Endothelial cell (in vitro differentiated cells): ENCODE measurements around the gene TET1. TPM values are rescaled to one million over a fixed set of nuclear protein-coding genes. Genes with fewer than 3 reads are reported as not detected.

Experiments used
- DNase-seq: peaks from one replicate; pipeline ENCODE4 v3.0.0; 2021; ENCODE audit warnings: low spot score
- H3K27ac Mint-ChIP-seq: one replicate; pipeline ENCODE4 v1.8.0; 2021; ENCODE audit warnings: mixed read lengths, inconsistent platforms; ENCODE audit not compliant: unreplicated experiment
- H3K27me3 Mint-ChIP-seq: one replicate; pipeline ENCODE4 v1.8.0; 2021; ENCODE audit warnings: mild to moderate bottlenecking, moderate library complexity, mixed read lengths, inconsistent platforms; ENCODE audit not compliant: unreplicated experiment
- H3K36me3 Mint-ChIP-seq: one replicate; pipeline ENCODE4 v1.8.0; 2021; ENCODE audit warnings: mild to moderate bottlenecking, low read depth, mixed read lengths, inconsistent platforms; ENCODE audit not compliant: unreplicated experiment
- H3K4me1 Mint-ChIP-seq: one replicate; pipeline ENCODE4 v1.8.0; 2021; ENCODE audit warnings: mild to moderate bottlenecking, mixed read lengths, inconsistent platforms; ENCODE audit not compliant: unreplicated experiment
- H3K4me3 Mint-ChIP-seq: one replicate; pipeline ENCODE4 v1.8.0; 2021; ENCODE audit warnings: mild to moderate bottlenecking, mixed read lengths, inconsistent platforms; ENCODE audit not compliant: unreplicated experiment
- H3K9me3 Mint-ChIP-seq: one replicate; pipeline ENCODE4 v1.8.0; 2021; ENCODE audit warnings: mixed read lengths, inconsistent platforms; ENCODE audit not compliant: unreplicated experiment
- CTCF ChIP-seq: fragments of 200-600 bp; sonication (generic); IDR thresholded peaks from one replicate; pipeline ENCODE4 v1.5.0; 2021; ENCODE audit warnings: antibody characterized with exemption; ENCODE audit not compliant: unreplicated experiment
- total RNA-seq: library from RNA; stranded (reverse); fragmentation: NEBNext Ultra II Directional; extraction: Animal tissue kit (Norgen Biotek cat#: 25700); gene quantifications from one replicate; pipeline ENCODE4 v1.2.1, GENCODE V29; 2021; ENCODE audit not compliant: unreplicated experiment

The TET1 gene
- total RNA-seq, 1 donor from 2014 or later, result 20.3 TPM

DNA sequence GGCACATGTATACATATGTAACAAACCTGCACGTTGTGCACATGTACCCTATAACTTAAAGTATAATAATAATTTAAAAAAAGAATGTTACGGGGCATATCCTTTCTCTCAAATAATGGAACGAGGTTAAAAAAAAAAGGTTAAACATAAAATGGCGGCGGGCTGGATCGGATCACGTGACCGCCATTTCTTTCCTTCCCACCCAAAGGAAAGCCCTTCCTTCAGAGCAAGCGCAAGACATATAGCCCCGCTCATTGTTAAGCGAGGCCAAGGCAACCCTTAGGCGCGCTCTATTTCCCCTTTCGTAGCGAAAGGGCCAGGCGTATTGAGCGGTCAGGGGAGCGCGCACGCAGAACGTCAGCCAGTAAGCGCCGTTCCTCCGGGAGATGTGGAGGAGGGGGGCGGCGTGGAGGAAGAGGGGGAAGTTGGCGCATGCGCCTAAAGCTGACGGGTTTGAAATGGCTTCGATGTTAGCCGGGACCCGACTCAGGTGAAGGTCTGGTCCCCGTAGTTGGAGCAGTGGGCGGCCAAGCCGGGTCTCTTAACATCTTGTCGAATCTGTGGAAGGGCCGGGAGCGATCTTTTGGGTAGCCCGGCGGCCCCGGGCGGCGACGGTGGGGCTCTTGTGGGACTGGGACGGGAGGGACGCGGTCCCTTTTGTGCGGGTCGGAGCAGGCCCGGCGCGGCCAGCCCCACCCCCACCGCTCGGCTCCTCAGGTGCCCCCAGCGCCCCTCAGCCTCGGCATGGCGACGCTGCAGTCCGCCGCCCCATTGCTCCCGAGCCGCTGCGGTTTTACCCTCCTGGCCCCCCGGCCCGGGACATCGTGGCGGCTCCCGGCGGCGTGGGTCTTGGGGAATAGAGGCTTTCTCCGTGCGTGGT, 160.9 kb downstream of the TET1 start, which contains the start of gene CCAR1:
Gene CCAR1, plus strand, starts transcription at position 447 of the 880 bp plus-strand sequence. CDS start 1,266 bp downstream, outside the sequence.
- H3K36me3 Mint-ChIP-seq, result peaks cover 12% of the 10 kb centered on the region
- no peaks in the 10 kb centered on the region for H3K9me3 Mint-ChIP-seq
- peak within 1 kb of the TSS; percentile 87 for H3K4me3 Mint-ChIP-seq
- DNase-seq, result peak; percentile 95
- peak within 1 kb of the TSS; percentile 96 for H3K27ac Mint-ChIP-seq
- H3K4me1 Mint-ChIP-seq, result peaks cover 6% of the 10 kb centered on the region
- peaks cover 5% of the 10 kb centered on the region for H3K27me3 Mint-ChIP-seq
- TF ChIP-seq CTCF, result no peak

GRCh38 chr10:68721673-68722335, 161.7 kb downstream of the TET1 start:
- peak overlapping the region; percentile 87 for H3K4me3 Mint-ChIP-seq
- no peak for TF ChIP-seq CTCF
- peaks cover 6% of the 10 kb centered on the region for H3K4me1 Mint-ChIP-seq
- H3K36me3 Mint-ChIP-seq, result peaks cover 16% of the 10 kb centered on the region
- H3K9me3 Mint-ChIP-seq, result no peaks in the 10 kb centered on the region
- no peak for DNase-seq
- peaks cover 5% of the 10 kb centered on the region for H3K27me3 Mint-ChIP-seq
- peak overlapping the region; percentile 89 for H3K27ac Mint-ChIP-seq

- Mint-ChIP-seq H3K4me3 (no peak overlapping the region), H3K4me1 (peaks cover 6% of the 10 kb centered on the region), H3K36me3 (peaks cover 29% of the 10 kb centered on the region), H3K9me3 (no peaks in the 10 kb centered on the region), H3K27me3 (peaks cover 5% of the 10 kb centered on the region), H3K27ac (no peak overlapping the region)
- no peak for DNase-seq
- TF ChIP-seq CTCF, result no peak
Measured at GRCh38 chr10:68725016-68725415, 164.9 kb downstream of the TET1 start.

DNA sequence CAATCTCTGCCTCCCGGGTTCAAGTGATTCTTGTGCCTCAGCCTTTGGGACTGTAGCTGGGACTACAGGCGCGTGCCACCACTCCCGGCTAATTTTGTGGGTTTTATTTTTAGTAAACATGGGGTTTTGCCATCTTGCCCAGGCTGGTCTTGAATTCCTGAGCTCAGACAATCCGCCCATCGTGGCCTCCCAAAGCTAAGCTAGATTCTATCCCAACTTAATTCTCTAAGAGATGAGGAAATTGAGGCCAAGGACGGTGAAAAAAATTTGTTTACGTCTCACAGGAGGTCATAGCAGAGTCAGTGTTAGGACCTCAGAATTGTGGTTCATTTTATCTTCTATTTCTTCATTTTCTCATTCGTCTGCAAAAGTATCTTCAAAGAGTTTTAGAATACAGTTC, 167.0 kb downstream of the TET1 start:
- DNase-seq, result no peak
- Mint-ChIP-seq H3K4me1 (peaks cover 4% of the 10 kb centered on the region), H3K9me3 (no peaks in the 10 kb centered on the region), H3K27ac (peak overlapping the region; percentile 10), H3K36me3 (peaks cover 21% of the 10 kb centered on the region), H3K27me3 (no peaks in the 10 kb centered on the region), H3K4me3 (no peak overlapping the region)
- TF ChIP-seq CTCF, result no peak

- H3K27ac Mint-ChIP-seq, result no peak overlapping the region
- H3K27me3 Mint-ChIP-seq, result no peaks in the 10 kb centered on the region
Measured at GRCh38 chr10:68732651-68733050, 172.5 kb downstream of the TET1 start.

More at GRCh38 chr10:68732651-68733050, 172.5 kb downstream of the TET1 start:
- no peak for DNase-seq
- H3K9me3 Mint-ChIP-seq, result no peaks in the 10 kb centered on the region
- H3K36me3 Mint-ChIP-seq, result peaks cover 33% of the 10 kb centered on the region
- H3K4me1 Mint-ChIP-seq, result no peaks in the 10 kb centered on the region
- H3K4me3 Mint-ChIP-seq, result no peak overlapping the region
- no peak for TF ChIP-seq CTCF
